Measurements from ENCODE around the gene MYOM1. TPM values are rescaled to one million over a fixed set of nuclear protein-coding genes. Genes with fewer than 3 reads are reported as not detected.

MYOM1 gene
- total and polyA plus RNA-seq, 7 donors, result 54.8 to 842 (median 388) TPM

GRCh38 chr18:3071676-3072075 is 148.1 kb downstream of the MYOM1 start:
- intact Hi-C loops (cut with DNase I), result no loop called here
- no peak for TF ChIP-seq CTCF (IDR thresholded peaks at IDR 0.05)
- DNase-seq, result no peak
- Histone ChIP-seq H3K9me3 (no peaks in the 10 kb centered on the region), H3K36me3 (ENCODE audit: insufficient read depth in 1 of 2, low read depth in 1 of 2) (peaks cover 0 to 97% of the 10 kb centered on the region in 2 donors), H3K4me3 (no peak overlapping the region), H3K27me3 (ENCODE audit: insufficient read depth in 3 of 3, low read length in 2 of 3) (no peaks in the 10 kb centered on the region), H3K27ac (no peak overlapping the region), H3K4me1 (no peaks in the 10 kb centered on the region)
- ATAC-seq, result no peak
- 68 to 85% (median 70%) methylated on average over 5 of the region's 5 CpGs for WGBS, 3 donors

GRCh38 chr18:3069671-3070433 is 149.9 kb downstream of the MYOM1 start:
- no peak for ATAC-seq
- 71 to 80% (median 78%) methylated on average over 5 of the region's 5 CpGs for WGBS, 3 donors
- DNase-seq, result no peak
- H3K27me3 ChIP-seq (ENCODE audit: insufficient read depth in 3 of 3, low read length in 2 of 3), result no peaks in the 10 kb centered on the region
- H3K36me3 ChIP-seq (ENCODE audit: insufficient read depth in 1 of 2, low read depth in 1 of 2), result peaks cover 0 to 84% of the 10 kb centered on the region in 2 donors
- intact Hi-C loops (cut with DNase I), result no loop called here
- H3K4me3 ChIP-seq, result no peak overlapping the region
- no peaks in the 10 kb centered on the region for H3K9me3 ChIP-seq
- H3K27ac ChIP-seq, result no peak overlapping the region
- TF ChIP-seq CTCF (IDR thresholded peaks at IDR 0.05), result no peak
- no peaks in the 10 kb centered on the region for H3K4me1 ChIP-seq

GRCh38 chr18:3067722-3068121 is 152.0 kb downstream of the MYOM1 start:
- Histone ChIP-seq H3K4me1 (no peaks in the 10 kb centered on the region), H3K27ac (no peak overlapping the region), H3K27me3 (ENCODE audit: insufficient read depth in 3 of 3, low read length in 2 of 3) (no peaks in the 10 kb centered on the region), H3K36me3 (ENCODE audit: insufficient read depth in 1 of 2, low read depth in 1 of 2) (peaks cover 0 to 62% of the 10 kb centered on the region in 2 donors), H3K9me3 (no peaks in the 10 kb centered on the region), H3K4me3 (no peak overlapping the region)
- DNase-seq, result no peak
- no peak for ATAC-seq
- TF ChIP-seq CTCF (IDR thresholded peaks at IDR 0.05), result no peak
- intact Hi-C loops (cut with DNase I), result no loop called here
- 46 to 56% (median 52%) methylated on average over 5 of the region's 5 CpGs for WGBS, 3 donors

GRCh38 chr18:3067165-3067661 is 152.6 kb downstream of the MYOM1 start:
- Histone ChIP-seq H3K4me3 (no peak overlapping the region), H3K4me1 (no peaks in the 10 kb centered on the region), H3K27me3 (ENCODE audit: insufficient read depth in 3 of 3, low read length in 2 of 3) (no peaks in the 10 kb centered on the region), H3K27ac (no peak overlapping the region), H3K9me3 (no peaks in the 10 kb centered on the region), H3K36me3 (ENCODE audit: insufficient read depth in 1 of 2, low read depth in 1 of 2) (peaks cover 0 to 57% of the 10 kb centered on the region in 2 donors)
- 82 to 87% (median 82%) methylated on average over 25 of the region's 25 CpGs for WGBS, 3 donors
- TF ChIP-seq CTCF (IDR thresholded peaks at IDR 0.05), result no peak
- ATAC-seq (no peak), DNase-seq (no peak)
- intact Hi-C loops (cut with DNase I), result no loop called here
